OCI-LY1 (cell line): ENCODE measurements around the gene ZFX.

ENCODE experiments used
- H2AFZ ChIP-seq: fragments of 200-600 bp; sonication (generic), shearing (Covaris generic); 2 replicates; pipeline ENCODE4 v1.6.0; 2014; ENCODE audit warnings: antibody characterized with exemption, mild to moderate bottlenecking, low read length
- H3F3A ChIP-seq: fragments of 200-600 bp; sonication (generic), shearing (Covaris generic); 2 replicates; pipeline ENCODE4 v1.6.0; 2014; ENCODE audit warnings: mild to moderate bottlenecking, antibody characterized with exemption, low read length, moderate library complexity; ENCODE audit not compliant: insufficient read depth
- H3K27ac ChIP-seq: fragments of 200-600 bp; sonication (generic); 2 replicates; pipeline ENCODE4 v1.5.1; 2014; ENCODE audit warnings: low read length, mixed run types, mild to moderate bottlenecking, low read depth; ENCODE audit not compliant: poor library complexity, severe bottlenecking
- H3K27me3 ChIP-seq: fragments of 200-600 bp; sonication (generic); 2 replicates; pipeline ENCODE4 v1.6.0; 2014; ENCODE audit warnings: antibody characterized with exemption, mild to moderate bottlenecking, low read length, moderate library complexity; ENCODE audit not compliant: insufficient read depth
- H3K36me3 ChIP-seq: fragments of 200-600 bp; sonication (generic); 2 replicates; pipeline ENCODE4 v1.6.1; 2014; ENCODE audit warnings: mild to moderate bottlenecking, antibody characterized with exemption, low read length, moderate library complexity, mixed read lengths; ENCODE audit not compliant: insufficient read depth
- H3K4me1 ChIP-seq: fragments of 200-600 bp; sonication (generic); 2 replicates; pipeline ENCODE4 v1.5.1; 2014; ENCODE audit warnings: mild to moderate bottlenecking, low read length, moderate library complexity; ENCODE audit not compliant: insufficient read depth, severe bottlenecking
- H3K4me2 ChIP-seq: fragments of 200-600 bp; sonication (generic), shearing (Covaris generic); 2 replicates; pipeline ENCODE4 v1.6.1; 2014; ENCODE audit warnings: low read length
- H3K4me3 ChIP-seq: fragments of 200-600 bp; sonication (generic); 2 replicates; pipeline ENCODE4 v1.5.1; 2014; ENCODE audit warnings: low read length, low read depth, mild to moderate bottlenecking, mixed read lengths; ENCODE audit not compliant: poor library complexity, severe bottlenecking
- H3K79me2 ChIP-seq: fragments of 200-600 bp; shearing (Covaris generic); 2 replicates; pipeline ENCODE4 v1.6.1; 2016; ENCODE audit warnings: mixed run types, low read length, mixed read lengths; ENCODE audit not compliant: insufficient read depth
- H3K9ac ChIP-seq: fragments of 200-600 bp; sonication (generic), shearing (Covaris generic); 2 replicates; pipeline ENCODE4 v1.6.1; 2014; ENCODE audit warnings: mild to moderate bottlenecking, low read length, mixed read lengths
- H3K9me2 ChIP-seq: fragments of 200-600 bp; sonication (generic), shearing (Covaris generic); 2 replicates; pipeline ENCODE4 v1.6.1; 2014; ENCODE audit warnings: low read depth, mild to moderate bottlenecking, low read length, mixed read lengths
- H3K9me3 ChIP-seq: fragments of 200-600 bp; shearing (Covaris generic); 2 replicates; pipeline ENCODE4 v1.6.1; 2014; ENCODE audit warnings: low read length, mixed read lengths
- H4K20me1 ChIP-seq: fragments of 200-600 bp; sonication (generic), shearing (Covaris generic); 2 replicates; pipeline ENCODE4 v1.6.0; 2016; ENCODE audit warnings: mild to moderate bottlenecking, low read length; ENCODE audit not compliant: insufficient read depth
- EZH2 ChIP-seq: fragments of 200-600 bp; sonication (generic), shearing (Covaris generic); IDR thresholded peaks from 2 replicates; pipeline ENCODE4 v1.8.0; 2017; ENCODE audit warnings: borderline replicate concordance, mixed run types, mild to moderate bottlenecking, antibody characterized with exemption, low read length, moderate library complexity, mixed read lengths
- TF ChIP-seq, protein P1 (sequence below): fragments of 200-600 bp; sonication (generic), shearing (Covaris generic); IDR thresholded peaks from 2 replicates; pipeline ENCODE4 v1.5.1; 2017; ENCODE audit warnings: mild to moderate bottlenecking, antibody characterized with exemption, low read length, moderate library complexity, mixed read lengths

Gene ZFX

DNA sequence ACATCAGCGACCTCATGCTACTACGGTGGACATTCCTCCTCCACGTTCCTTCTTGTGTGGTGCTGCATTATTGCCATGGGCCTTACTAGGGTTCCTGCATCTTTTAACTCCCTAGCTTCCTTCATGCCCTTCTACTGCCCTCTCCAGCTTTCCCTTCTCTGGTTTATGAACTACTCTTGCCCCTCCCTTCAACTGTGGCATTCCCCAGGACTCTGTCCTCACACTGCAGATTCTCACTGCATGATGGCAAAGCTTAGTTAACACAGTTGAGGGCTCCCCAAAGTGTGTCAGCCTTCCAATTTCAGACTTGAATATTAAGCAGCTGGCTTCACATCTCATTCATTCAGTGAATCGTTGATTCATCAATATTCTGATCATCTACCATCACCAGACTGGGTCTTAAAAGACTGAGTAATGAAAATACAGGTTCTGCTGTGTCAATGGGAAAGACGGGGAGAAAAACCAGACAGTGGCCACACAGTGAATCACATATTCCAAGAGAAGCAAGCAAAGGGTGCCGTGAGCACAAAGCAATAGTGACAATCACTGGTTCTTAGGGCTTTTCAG, 53.0 kb downstream of the ZFX start:
- Histone ChIP-seq H3K9me2 (no peaks in the 10 kb centered on the region), H3K4me3 (no peak overlapping the region), H3K4me1 (no peaks in the 10 kb centered on the region), H3K27me3 (no peaks in the 10 kb centered on the region), H2AFZ (no peak overlapping the region), H3K9me3 (no peaks in the 10 kb centered on the region), H3F3A (no peaks in the 10 kb centered on the region), H3K4me2 (no peak overlapping the region), H3K9ac (no peak overlapping the region), H4K20me1 (no peaks in the 10 kb centered on the region), H3K36me3 (peaks cover 17% of the 10 kb centered on the region), H3K27ac (no peak overlapping the region), H3K79me2 (peaks cover 7% of the 10 kb centered on the region)
- TF ChIP-seq, protein P1, sequence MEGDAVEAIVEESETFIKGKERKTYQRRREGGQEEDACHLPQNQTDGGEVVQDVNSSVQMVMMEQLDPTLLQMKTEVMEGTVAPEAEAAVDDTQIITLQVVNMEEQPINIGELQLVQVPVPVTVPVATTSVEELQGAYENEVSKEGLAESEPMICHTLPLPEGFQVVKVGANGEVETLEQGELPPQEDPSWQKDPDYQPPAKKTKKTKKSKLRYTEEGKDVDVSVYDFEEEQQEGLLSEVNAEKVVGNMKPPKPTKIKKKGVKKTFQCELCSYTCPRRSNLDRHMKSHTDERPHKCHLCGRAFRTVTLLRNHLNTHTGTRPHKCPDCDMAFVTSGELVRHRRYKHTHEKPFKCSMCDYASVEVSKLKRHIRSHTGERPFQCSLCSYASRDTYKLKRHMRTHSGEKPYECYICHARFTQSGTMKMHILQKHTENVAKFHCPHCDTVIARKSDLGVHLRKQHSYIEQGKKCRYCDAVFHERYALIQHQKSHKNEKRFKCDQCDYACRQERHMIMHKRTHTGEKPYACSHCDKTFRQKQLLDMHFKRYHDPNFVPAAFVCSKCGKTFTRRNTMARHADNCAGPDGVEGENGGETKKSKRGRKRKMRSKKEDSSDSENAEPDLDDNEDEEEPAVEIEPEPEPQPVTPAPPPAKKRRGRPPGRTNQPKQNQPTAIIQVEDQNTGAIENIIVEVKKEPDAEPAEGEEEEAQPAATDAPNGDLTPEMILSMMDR = no peak
- no peak for TF ChIP-seq EZH2

DNA sequence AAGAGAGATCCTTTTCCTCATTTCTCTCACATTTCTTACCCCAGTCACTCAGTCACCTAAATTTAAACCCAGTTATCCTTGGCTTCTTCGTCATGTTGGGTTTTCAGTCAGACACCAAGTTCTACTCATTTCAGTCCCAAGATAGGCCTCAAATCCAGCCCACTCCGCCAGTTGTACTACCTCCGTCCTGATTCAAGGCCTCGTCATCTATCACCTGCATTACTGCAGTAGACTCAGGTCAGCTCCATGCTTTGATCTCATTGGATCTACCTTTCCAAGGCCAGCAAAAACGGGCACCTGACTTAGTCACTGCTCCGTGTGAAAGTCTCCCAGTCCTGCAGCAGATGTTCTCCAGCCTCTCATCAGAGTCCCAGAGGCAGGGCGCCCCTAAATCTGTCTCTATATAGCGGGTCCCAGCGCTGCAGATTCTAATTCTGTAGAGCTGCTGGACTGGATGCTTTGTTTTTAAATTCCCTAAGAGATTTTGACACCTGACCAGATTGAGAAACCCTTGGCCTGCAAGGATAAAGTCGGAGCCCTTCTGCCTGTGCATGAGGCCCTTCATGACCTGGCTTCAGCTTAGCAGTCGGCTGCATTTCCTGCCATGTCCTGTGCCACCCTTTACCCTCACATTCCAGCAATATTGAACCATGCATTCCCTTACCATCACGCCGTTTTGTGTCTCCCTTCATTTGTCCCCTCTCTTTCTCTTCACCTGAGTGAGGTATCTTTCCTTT, 53.7 kb downstream of the ZFX start:
- Histone ChIP-seq H2AFZ (no peak overlapping the region), H3K79me2 (peaks cover 4% of the 10 kb centered on the region)

DNA sequence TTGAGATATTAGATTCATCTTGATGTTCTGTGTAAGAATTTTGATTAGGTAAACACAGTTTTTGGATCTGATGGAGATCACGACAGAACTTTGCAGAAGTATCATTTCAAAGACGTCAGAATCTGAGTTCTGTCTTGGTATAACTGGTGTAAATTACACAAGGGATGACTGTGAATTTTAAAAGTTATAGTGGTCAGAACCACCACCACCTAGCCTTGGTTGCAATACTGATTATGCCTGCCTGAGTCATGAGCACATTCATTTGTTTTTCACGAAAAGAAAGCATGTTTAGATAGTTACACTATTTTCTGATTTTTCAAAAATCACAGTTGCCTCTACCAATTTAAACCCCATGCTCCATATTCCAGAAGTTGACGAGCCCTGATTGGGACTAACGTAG, 54.8 kb downstream of the ZFX start:
- Histone ChIP-seq H4K20me1 (no peaks in the 10 kb centered on the region), H3K4me2 (no peak overlapping the region), H3K79me2 (peaks cover 4% of the 10 kb centered on the region)

More for the DNA sequence above, 53.7 kb downstream of the ZFX start:
- H3K36me3 ChIP-seq = peaks cover 24% of the 10 kb centered on the region
- no peaks in the 10 kb centered on the region for H3K9me2 ChIP-seq
- H3K27me3 ChIP-seq = no peaks in the 10 kb centered on the region
- no peak overlapping the region for H3K9ac ChIP-seq
- H3K4me1 ChIP-seq = no peaks in the 10 kb centered on the region
- H3K27ac ChIP-seq = no peak overlapping the region
- no peaks in the 10 kb centered on the region for H3F3A ChIP-seq
- H3K9me3 ChIP-seq = no peaks in the 10 kb centered on the region
- TF ChIP-seq EZH2 = no peak
- H3K4me3 ChIP-seq = no peak overlapping the region
- no peaks in the 10 kb centered on the region for H4K20me1 ChIP-seq
- H3K4me2 ChIP-seq = no peak overlapping the region

More for the DNA sequence above, 54.8 kb downstream of the ZFX start:
- no peaks in the 10 kb centered on the region for H3K9me3 ChIP-seq
- H3K9ac ChIP-seq = no peak overlapping the region
- H2AFZ ChIP-seq = no peak overlapping the region
- TF ChIP-seq, protein P1 = no peak
- TF ChIP-seq EZH2 = no peak
- H3F3A ChIP-seq = no peaks in the 10 kb centered on the region
- no peaks in the 10 kb centered on the region for H3K4me1 ChIP-seq
- no peak overlapping the region for H3K4me3 ChIP-seq
- no peaks in the 10 kb centered on the region for H3K9me2 ChIP-seq
- no peak overlapping the region for H3K27ac ChIP-seq
- H3K27me3 ChIP-seq = no peaks in the 10 kb centered on the region
- H3K36me3 ChIP-seq = peaks cover 33% of the 10 kb centered on the region
